ENCODE results near the gene LAMP5. TPM values are rescaled to one million over a fixed set of nuclear protein-coding genes. Genes with fewer than 3 reads are reported as not detected.

LAMP5 gene
- total and polyA plus RNA-seq, 10 donors = 0.26 to 1.5 (median 0.73) TPM

DNA sequence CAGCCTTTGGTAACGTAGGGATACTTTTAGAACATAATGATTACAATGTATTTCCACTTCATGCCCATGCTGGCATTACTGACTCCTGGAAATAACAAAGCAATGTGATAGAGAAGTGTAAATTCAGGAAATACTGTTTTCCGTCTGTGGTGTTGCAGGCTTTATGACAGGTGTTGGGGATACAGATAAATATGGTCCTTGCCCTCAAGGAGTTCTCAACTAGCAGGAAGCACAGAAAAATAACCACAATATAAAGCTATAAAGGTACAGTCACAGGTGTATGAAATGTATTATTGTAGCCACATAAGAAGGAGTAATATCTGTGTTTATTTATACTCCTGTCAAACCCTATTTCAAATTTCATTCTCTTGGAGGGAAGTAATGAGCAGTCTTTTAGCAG, 12.9 kb upstream of the LAMP5 start:
- H3K27ac ChIP-seq = no peak overlapping the region
- H3K36me3 ChIP-seq = no peaks in the 10 kb centered on the region
- H3K4me3 ChIP-seq = no peak overlapping the region
- DNase-seq = no peak
- peaks cover 0 to 6% (median 2%) of the 10 kb centered on the region in 6 donors for H3K4me1 ChIP-seq
- 55 to 77% (median 59%) methylated on average over 2 of the region's 2 CpGs for WGBS, 5 donors
- no peak for TF ChIP-seq POLR2AphosphoS5 (IDR thresholded peaks at IDR 0.05)
- TF ChIP-seq POLR2A (IDR thresholded peaks at IDR 0.05) = no peak
- TF ChIP-seq, protein P1, sequence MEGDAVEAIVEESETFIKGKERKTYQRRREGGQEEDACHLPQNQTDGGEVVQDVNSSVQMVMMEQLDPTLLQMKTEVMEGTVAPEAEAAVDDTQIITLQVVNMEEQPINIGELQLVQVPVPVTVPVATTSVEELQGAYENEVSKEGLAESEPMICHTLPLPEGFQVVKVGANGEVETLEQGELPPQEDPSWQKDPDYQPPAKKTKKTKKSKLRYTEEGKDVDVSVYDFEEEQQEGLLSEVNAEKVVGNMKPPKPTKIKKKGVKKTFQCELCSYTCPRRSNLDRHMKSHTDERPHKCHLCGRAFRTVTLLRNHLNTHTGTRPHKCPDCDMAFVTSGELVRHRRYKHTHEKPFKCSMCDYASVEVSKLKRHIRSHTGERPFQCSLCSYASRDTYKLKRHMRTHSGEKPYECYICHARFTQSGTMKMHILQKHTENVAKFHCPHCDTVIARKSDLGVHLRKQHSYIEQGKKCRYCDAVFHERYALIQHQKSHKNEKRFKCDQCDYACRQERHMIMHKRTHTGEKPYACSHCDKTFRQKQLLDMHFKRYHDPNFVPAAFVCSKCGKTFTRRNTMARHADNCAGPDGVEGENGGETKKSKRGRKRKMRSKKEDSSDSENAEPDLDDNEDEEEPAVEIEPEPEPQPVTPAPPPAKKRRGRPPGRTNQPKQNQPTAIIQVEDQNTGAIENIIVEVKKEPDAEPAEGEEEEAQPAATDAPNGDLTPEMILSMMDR (IDR thresholded peaks at IDR 0.05 in 8 of 11, conservative IDR thresholded peaks at IDR 0.05 in 3 of 11) = no peak
- peaks cover 0 to 25% (median 13%) of the 10 kb centered on the region in 7 donors for H3K27me3 ChIP-seq (replicated peaks in 1 of 7)
- intact Hi-C loops (cut with DNase I; ENCODE audit: low total_unique reads) = no loop called here
- H3K9me3 ChIP-seq = no peaks in the 10 kb centered on the region

DNA sequence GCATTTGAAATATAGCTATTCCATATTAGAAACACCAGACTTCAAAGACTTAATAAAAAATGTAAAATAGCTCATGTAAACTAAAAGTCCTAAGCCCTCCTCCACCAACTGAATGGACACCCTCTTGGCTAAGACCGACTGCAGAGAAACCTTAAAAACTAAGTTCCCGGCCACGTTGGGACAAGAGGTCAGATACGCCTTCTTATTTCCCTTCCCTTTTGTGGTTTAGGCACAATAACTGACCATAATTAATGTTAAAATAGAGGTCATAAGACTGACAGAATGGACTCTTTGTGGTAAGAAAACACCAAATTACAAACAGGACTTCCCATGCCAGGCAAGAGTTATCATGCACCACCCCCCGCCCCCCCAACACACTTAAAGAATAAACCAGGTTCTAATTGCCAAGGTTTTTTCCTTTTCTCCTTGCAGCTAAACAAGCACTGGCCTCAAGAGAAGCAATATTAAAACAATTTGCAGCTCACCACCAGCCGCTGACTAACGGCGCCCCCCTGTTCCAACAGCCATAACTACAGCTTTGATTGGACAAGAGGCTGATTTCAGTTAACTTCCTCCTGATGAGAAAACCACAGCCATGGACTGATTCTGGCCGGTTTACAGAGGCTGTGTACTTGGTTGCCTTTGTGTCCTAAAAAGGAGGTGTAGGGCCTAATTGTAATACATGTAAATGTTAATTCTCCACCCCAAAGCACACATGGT, 10.7 kb upstream of the LAMP5 start:
- Histone ChIP-seq H3K27me3 (replicated peaks in 1 of 7) (peaks cover 3 to 47% (median 35%) of the 10 kb centered on the region in 7 donors), H3K27ac (no peak overlapping the region), H3K36me3 (no peaks in the 10 kb centered on the region), H3K4me3 (no peak overlapping the region), H3K4me1 (peaks cover 0 to 26% (median 6%) of the 10 kb centered on the region in 6 donors), H3K9me3 (no peaks in the 10 kb centered on the region)
- WGBS, 5 donors = 31 to 43% (median 38%) methylated on average over 9 of the region's 9 CpGs
- no peak for TF ChIP-seq POLR2AphosphoS5 (IDR thresholded peaks at IDR 0.05)
- TF ChIP-seq, protein P1 (IDR thresholded peaks at IDR 0.05 in 8 of 11, conservative IDR thresholded peaks at IDR 0.05 in 3 of 11) = no peak
- no peak for TF ChIP-seq POLR2A (IDR thresholded peaks at IDR 0.05)
- no peak for DNase-seq
- intact Hi-C loops (cut with DNase I; ENCODE audit: low total_unique reads) = no loop called here

DNA sequence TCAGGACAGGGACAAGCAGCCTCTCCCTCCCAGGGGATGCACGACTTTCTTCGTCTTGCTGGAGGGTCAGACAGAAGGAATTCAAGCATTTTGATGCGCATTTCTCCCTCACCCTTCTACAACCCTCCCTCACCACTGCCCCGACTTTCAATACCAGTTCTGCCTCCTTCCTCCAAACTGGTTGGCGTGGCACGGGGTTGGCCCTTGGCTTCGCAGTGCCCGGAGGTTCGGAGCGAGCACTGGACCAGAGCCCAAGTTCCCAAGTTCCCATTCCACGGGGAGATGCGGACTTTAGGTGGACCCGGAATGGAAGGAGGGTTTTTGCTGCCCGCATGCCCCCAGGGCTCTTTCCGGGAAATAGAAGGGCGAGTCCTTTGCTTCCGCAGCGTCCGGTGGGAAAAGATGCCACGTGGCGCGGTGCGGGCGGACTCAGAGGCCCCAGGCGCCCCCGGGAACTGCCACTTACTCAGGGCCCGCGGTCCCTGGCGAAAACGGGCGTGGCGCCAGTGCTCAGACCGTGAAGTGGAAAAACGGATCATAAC, 8.0 kb upstream of the LAMP5 start:
- no peak for DNase-seq
- Histone ChIP-seq H3K36me3 (no peaks in the 10 kb centered on the region), H3K9me3 (no peaks in the 10 kb centered on the region), H3K27me3 (replicated peaks in 1 of 7) (peaks cover 3 to 67% (median 46%) of the 10 kb centered on the region in 7 donors), H3K27ac (no peak overlapping the region), H3K4me3 (no peak overlapping the region), H3K4me1 (peaks cover 0 to 28% (median 4%) of the 10 kb centered on the region in 6 donors)
- TF ChIP-seq, protein P1 (IDR thresholded peaks at IDR 0.05 in 8 of 11, conservative IDR thresholded peaks at IDR 0.05 in 3 of 11) = no peak
- no peak for TF ChIP-seq POLR2A (IDR thresholded peaks at IDR 0.05)
- TF ChIP-seq POLR2AphosphoS5 (IDR thresholded peaks at IDR 0.05) = no peak
- intact Hi-C loops (cut with DNase I; ENCODE audit: low total_unique reads) = no loop called here
- WGBS, 5 donors = 11 to 23% (median 14%) methylated on average over 34 of the region's 34 CpGs

DNA sequence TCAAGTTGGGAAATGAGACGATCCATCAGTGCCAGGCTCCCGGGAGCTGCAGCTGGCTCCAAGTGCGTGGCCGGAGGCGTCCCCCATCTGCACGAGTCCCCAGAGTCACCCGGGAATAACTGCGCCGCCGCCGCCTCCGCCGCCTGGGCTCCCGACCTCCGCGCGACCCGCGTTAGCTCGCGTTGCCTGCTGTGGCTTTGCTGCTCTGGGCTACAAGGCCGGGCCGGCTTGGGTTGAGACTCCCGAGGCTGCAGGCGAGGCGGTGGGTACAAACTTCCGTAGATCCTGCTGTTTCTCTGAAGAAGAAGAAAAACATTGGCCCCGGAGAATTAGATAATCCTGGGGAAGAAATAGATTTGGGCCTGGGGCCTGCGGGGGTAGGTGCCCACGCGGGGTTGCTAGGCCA, 7.4 kb upstream of the LAMP5 start:
- Histone ChIP-seq H3K9me3 (no peaks in the 10 kb centered on the region), H3K4me3 (no peak overlapping the region), H3K27ac (no peak overlapping the region), H3K4me1 (peaks cover 0 to 28% (median 4%) of the 10 kb centered on the region in 6 donors), H3K36me3 (no peaks in the 10 kb centered on the region), H3K27me3 (replicated peaks in 1 of 7) (peaks cover 3 to 73% (median 46%) of the 10 kb centered on the region in 7 donors)
- WGBS, 5 donors = 3 to 14% (median 6%) methylated on average over 25 to 31 of the region's 31 CpGs
- no peak for DNase-seq
- TF ChIP-seq, protein P1 (IDR thresholded peaks at IDR 0.05 in 8 of 11, conservative IDR thresholded peaks at IDR 0.05 in 3 of 11) = no peak
- no peak for TF ChIP-seq POLR2A (IDR thresholded peaks at IDR 0.05)
- TF ChIP-seq POLR2AphosphoS5 (IDR thresholded peaks at IDR 0.05) = no peak
- intact Hi-C loops (cut with DNase I; ENCODE audit: low total_unique reads) = no loop called here
